Transverse colon (tissue), 4 donors: Measurements from ENCODE around the gene FAM131C. TPM values are rescaled to one million over a fixed set of nuclear protein-coding genes. Genes with fewer than 3 reads are reported as not detected.
"Not testable (repeated sequence)": the region's sequence is repeated elsewhere in the genome, so short reads cannot be mapped to it uniquely, and the experiment has no call there.

ENCODE experiments used
- DNase-seq: peaks from one replicate; pipeline ENCODE4 v3.0.0-alpha.2; 2019
- H3K27ac ChIP-seq, 4 donors: fragments of 200-600 bp; sonication (generic); 2 replicates each; pipeline ENCODE4 v1.5.1; 2016 to 2018; ENCODE audit warnings: inconsistent platforms in 4 of 4
- H3K27me3 ChIP-seq: fragments of 200-600 bp; sonication (generic); 2 replicates; pipeline ENCODE4 v1.5.1; 2017; ENCODE audit warnings: inconsistent platforms
- H3K36me3 ChIP-seq, 4 donors: fragments of 200-600 bp; sonication (generic); 2 replicates each; pipeline ENCODE4 v1.5.1; 2017 to 2019; ENCODE audit warnings: inconsistent platforms in 4 of 4
- H3K4me1 ChIP-seq, 4 donors: fragments of 200-600 bp; sonication (generic); 2 replicates each; pipeline ENCODE4 v1.5.1; 2017 to 2020; ENCODE audit warnings: inconsistent platforms in 4 of 4
- H3K4me3 ChIP-seq, 4 donors: fragments of 200-600 bp; sonication (generic); 1 replicate in 1 of 4; 2 replicates in 3 of 4; pipeline versions ENCODE4 v1.5.1 to v1.6.1; 2017 to 2019; ENCODE audit warnings: inconsistent platforms in 4 of 4
- H3K9me3 ChIP-seq, 2 donors: fragments of 200-600 bp; sonication (generic); 2 replicates each; pipeline ENCODE4 v1.5.1; 2017 to 2019; ENCODE audit warnings: inconsistent platforms in 2 of 2
- CTCF ChIP-seq, 5 experiments: fragments of 200-600 bp in 3 of 5; fragments of 450-650 bp in 2 of 5; sonication (generic) in 3 of 5; IDR thresholded peaks; 1 replicate in 2 of 5; 2 replicates in 3 of 5; pipeline ENCODE4 v1.5.1; 2016 to 2017; ENCODE audit warnings: antibody characterized with exemption in 5 of 5, inconsistent platforms in 3 of 5, mild to moderate bottlenecking in 2 of 5, moderate library complexity in 1 of 5
- EP300 ChIP-seq: sonication (generic); formaldehyde crosslinking; IDR thresholded peaks from one replicate; pipeline ENCODE4 v1.6.1; 2017; ENCODE audit warnings: antibody characterized with exemption, low read depth
- POLR2A ChIP-seq: fragments of 450-650 bp; IDR thresholded peaks from one replicate; pipeline ENCODE4 v1.6.1; 2016; ENCODE audit warnings: antibody characterized with exemption, mild to moderate bottlenecking, moderate library complexity
- POLR2AphosphoS5 ChIP-seq, 3 donors: sonication (generic); formaldehyde crosslinking; IDR thresholded peaks; one replicate each; pipeline ENCODE4 v1.6.1; 2016; ENCODE audit warnings: antibody characterized with exemption in 3 of 3
- WGBS, 2 donors: methylation state at CpG; one replicate each; pipeline ENCODE4 v1.1.5; 2018; ENCODE audit warnings: low coverage in 1 of 2; 5-methylcytosine and 5-hydroxymethylcytosine counted together
- in situ Hi-C, 4 donors: fragments of 200-750 bp; cut with MboI; loops; one replicate each; pipeline versions ENCODE4 v1.15.0 to v1.15.1; 2017; ENCODE audit warnings: low sequenced_read_pairs in 3 of 4, low pct_ligation_motif_present in 1 of 4, low pct_unique_long_range_greater_than_20kb in 1 of 4
- intact Hi-C: fragments of 100-400 bp; cut with DNase I; formaldehyde crosslinking; loops from one replicate; pipeline ENCODE4 v1.15.1; 2023; ENCODE audit warnings: low total_unique reads
- total RNA-seq, 4 donors: library from RNA; depleted of rRNA; stranded (reverse); fragments of >200 nt; gene quantifications; one replicate each; pipeline ENCODE4 v1.1.0, GENCODE V29; 2016

Gene FAM131C
- total RNA-seq, 4 donors from 2014 or later: 1.2 TPM; not detected in 3

GRCh38 chr1:16038620-16038912 is 34.9 kb downstream of the FAM131C start:
- Histone ChIP-seq H3K27me3 (no peaks in the 10 kb centered on the region), H3K27ac (no peak overlapping the region), H3K9me3 (no peaks in the 10 kb centered on the region), H3K36me3 (no peaks in the 10 kb centered on the region), H3K4me3 (no peak overlapping the region), H3K4me1 (no peaks in the 10 kb centered on the region)
- WGBS, 2 donors: 62% methylated on average over 4 of the region's 4 CpGs; no CpG with 5 or more reads in 1 of the 2 donors
- intact Hi-C loops (no loop called here), in situ Hi-C loops (no loop called here)
- DNase-seq: no peak
- TF ChIP-seq POLR2A: no peak

- DNase-seq, H3K27ac ChIP-seq, intact Hi-C loops, H3K36me3 ChIP-seq, H3K9me3 ChIP-seq, H3K27me3 ChIP-seq, H3K4me3 ChIP-seq, H3K4me1 ChIP-seq, in situ Hi-C loops: not testable (repeated sequence)
- WGBS, 2 donors: 89% methylated on average over 5 of the region's 11 CpGs; no CpG with 5 or more reads in 1 of the 2 donors
These were observed 37.0 kb downstream of the FAM131C start for GRCh38 chr1:16036461-16036860.

- H3K4me1 ChIP-seq, H3K27me3 ChIP-seq, H3K27ac ChIP-seq, H3K36me3 ChIP-seq, in situ Hi-C loops, DNase-seq, H3K4me3 ChIP-seq, H3K9me3 ChIP-seq: not testable (repeated sequence)
- 68% methylated on average over 7 of the region's 7 CpGs; no CpG with 5 or more reads in 1 of the 2 donors for WGBS, 2 donors
- intact Hi-C loops: loop anchor here (2.0 kb wide), 1 partner anchor 24 kb away; no protein-coding TSS in a partner anchor
These were observed 40.3 kb downstream of the FAM131C start for GRCh38 chr1:16033103-16033632.

- H3K27me3 ChIP-seq: peaks cover 13% of the 10 kb centered on the region
- DNase-seq: peak; percentile 84
- H3K4me1 ChIP-seq: peaks cover 3 to 7% (median 5%) of the 10 kb centered on the region in 4 donors
- TF ChIP-seq CTCF (IDR thresholded peaks at IDR 0.05): peak; percentile 92 to 99 (median 96)
- TF ChIP-seq EP300: no peak
- peak in 1 of 3 donors; percentile 6 for TF ChIP-seq POLR2AphosphoS5 (IDR thresholded peaks at IDR 0.05)
- no peak for TF ChIP-seq POLR2A
- 30 to 39% methylated on average over 2 to 17 of the region's 18 CpGs for WGBS, 2 donors
- no peaks in the 10 kb centered on the region for H3K36me3 ChIP-seq
- in situ Hi-C loops: no loop called here
- no peak overlapping the region for H3K27ac ChIP-seq
- H3K9me3 ChIP-seq: no peaks in the 10 kb centered on the region
- intact Hi-C loops: loop anchor here (2.0 kb wide), 1 partner anchor 24 kb away; no protein-coding TSS in a partner anchor
- H3K4me3 ChIP-seq: no peak overlapping the region
These were observed 40.9 kb downstream of the FAM131C start for GRCh38 chr1:16032388-16033102.

GRCh38 chr1:16031551-16031950 is 41.9 kb downstream of the FAM131C start:
- no peak for DNase-seq
- 81% methylated on average over 8 of the region's 8 CpGs; no CpG with 5 or more reads in 1 of the 2 donors for WGBS, 2 donors
- Histone ChIP-seq H3K4me3 (no peak overlapping the region), H3K36me3 (no peaks in the 10 kb centered on the region), H3K9me3 (no peaks in the 10 kb centered on the region), H3K4me1 (peaks cover 11 to 15% (median 13%) of the 10 kb centered on the region in 4 donors), H3K27me3 (peaks cover 23% of the 10 kb centered on the region), H3K27ac (no peak overlapping the region)
- in situ Hi-C loops (no loop called here), intact Hi-C loops (no loop called here)
- TF ChIP-seq CTCF (IDR thresholded peaks at IDR 0.05) (no peak), POLR2A (no peak), EP300 (no peak), POLR2AphosphoS5 (IDR thresholded peaks at IDR 0.05) (no peak)
